Keratinocyte (primary cell): ENCODE measurements around the gene KRTAP5-7. TPM values are rescaled to one million over a fixed set of nuclear protein-coding genes. Genes with fewer than 3 reads are reported as not detected.

Source experiments
- DNase-seq: peaks from one replicate; pipeline ENCODE4 v3.0.0-alpha.2; 2011; ENCODE audit warnings: low read depth, missing footprints, low spot score
- FAIRE-seq: peaks from 2 replicates; lab custom pipeline; 2011; peaks lifted over from hg19 to GRCh38; lab: Jason Lieb, UNC
- H2AFZ ChIP-seq: 2 replicates; pipeline ENCODE4 v1.6.0; 2012; ENCODE audit warnings: low read length, control low read depth, inconsistent platforms; ENCODE audit not compliant: control insufficient read depth
- H3K27ac ChIP-seq: 2 replicates; pipeline ENCODE4 v1.5.1; 2011; ENCODE audit warnings: low read length; ENCODE audit not compliant: control insufficient read depth, insufficient read depth
- H3K27me3 ChIP-seq: 3 replicates; pipeline ENCODE4 v1.6.0; 2011; ENCODE audit warnings: low read length; ENCODE audit not compliant: control insufficient read depth, insufficient read depth; ENCODE audit errors: extremely low read depth
- H3K36me3 ChIP-seq, 2 experiments: 2 replicates in 1 of 2; 3 replicates in 1 of 2; pipeline ENCODE4 v1.5.1; 2011; ENCODE audit warnings: low read length in 2 of 2, mild to moderate bottlenecking in 1 of 2; ENCODE audit not compliant: control insufficient read depth in 2 of 2, insufficient read depth in 2 of 2; ENCODE audit errors: extremely low read depth in 1 of 2
- H3K4me1 ChIP-seq: 3 replicates; pipeline ENCODE4 v1.5.1; 2011; ENCODE audit warnings: low read length; ENCODE audit not compliant: control insufficient read depth, insufficient read depth; ENCODE audit errors: extremely low read depth
- H3K4me2 ChIP-seq: 3 replicates; pipeline ENCODE4 v1.6.0; 2011; ENCODE audit warnings: low read depth, low read length; ENCODE audit not compliant: control insufficient read depth, insufficient read depth; ENCODE audit errors: extremely low read depth
- H3K4me3 ChIP-seq, 3 experiments: fragments of 200-600 bp in 1 of 3; sonication (generic) in 1 of 3; 2 replicates in 2 of 3; 3 replicates in 1 of 3; pipeline ENCODE4 v1.5.1; 2011 to 2016; ENCODE audit warnings: low read length in 3 of 3, mild to moderate bottlenecking in 3 of 3, control low read depth in 2 of 3, inconsistent platforms in 1 of 3, low read depth in 1 of 3, mixed read lengths in 1 of 3, mixed run types in 1 of 3, moderate library complexity in 1 of 3; ENCODE audit not compliant: control insufficient read depth in 2 of 3, insufficient read depth in 2 of 3; ENCODE audit errors: extremely low read depth in 1 of 3
- H3K79me2 ChIP-seq: 2 replicates; pipeline ENCODE4 v1.6.0; 2012; ENCODE audit warnings: low read length; ENCODE audit not compliant: control insufficient read depth, insufficient read depth
- H3K9ac ChIP-seq: 3 replicates; pipeline ENCODE4 v1.6.0; 2011; ENCODE audit warnings: low read length; ENCODE audit not compliant: control insufficient read depth, insufficient read depth; ENCODE audit errors: extremely low read depth
- H3K9me1 ChIP-seq: 3 replicates; pipeline ENCODE4 v1.6.0; 2011; ENCODE audit warnings: low read length; ENCODE audit not compliant: control insufficient read depth, insufficient read depth; ENCODE audit errors: extremely low read depth
- H3K9me3 ChIP-seq: 2 replicates; pipeline ENCODE4 v1.5.1; 2012; ENCODE audit warnings: low read depth, low read length; ENCODE audit not compliant: control insufficient read depth
- H4K20me1 ChIP-seq: 3 replicates; pipeline ENCODE4 v1.6.0; 2011; ENCODE audit warnings: low read length; ENCODE audit not compliant: control insufficient read depth, insufficient read depth; ENCODE audit errors: extremely low read depth
- CTCF ChIP-seq, 3 experiments: IDR thresholded peaks in 1 of 3; conservative IDR thresholded peaks in 1 of 3; optimal IDR thresholded peaks in 1 of 3; 2 replicates in 2 of 3; 3 replicates in 1 of 3; pipeline versions ENCODE3 to v1.5.1; 2011; ENCODE audit warnings: low read length in 3 of 3, mild to moderate bottlenecking in 3 of 3, moderate library complexity in 2 of 3, control low read depth in 1 of 3, inconsistent platforms in 1 of 3; ENCODE audit not compliant: insufficient read depth in 2 of 3; ENCODE audit errors: extremely low read depth in 1 of 3
- EZH2 ChIP-seq: IDR thresholded peaks from one replicate; pipeline ENCODE4 v1.6.1; 2012; ENCODE audit warnings: inconsistent platforms, mild to moderate bottlenecking, low read length, moderate library complexity
- dilution Hi-C: fragments of 300-500 bp; cut with MboI; formaldehyde crosslinking; loops from one replicate; pipeline ENCODE4 v1.7.0; 2020; ENCODE audit warnings: low sequenced_read_pairs; ENCODE audit not compliant: extremely low pct_ligation_motif_present
- polyA plus RNA-seq, 5 experiments: library from polyadenylated mRNA; depleted of rRNA in 3 of 5; stranded (reverse) in 3 of 5; stranded (forward) in 1 of 5; unstranded in 1 of 5; fragments of >200 nt; gene quantifications; 1 replicate in 1 of 5; 2 replicates in 3 of 5; 3 replicates in 1 of 5; pipeline versions ENCODE4 v1.2.1 to v1.2.3, GENCODE V29; 2011 to 2012; ENCODE audit warnings: missing spikeins in 2 of 5, low read depth in 1 of 5, low replicate concordance in 1 of 5

KRTAP5-7 gene
- polyA plus RNA-seq, 1 donor (not counting 4 experiments of a cell fraction or from before 2014, with no cell fraction given) = not detected

- H3K9me1 ChIP-seq = no peaks in the 10 kb centered on the region
- H3K4me3 ChIP-seq = no peak overlapping the region
- H3K4me1 ChIP-seq = no peaks in the 10 kb centered on the region
- TF ChIP-seq CTCF (optimal IDR thresholded peaks at IDR 0.05 in 1 of 3, IDR thresholded peaks at IDR 0.05 in 1 of 3, conservative IDR thresholded peaks at IDR 0.05 in 1 of 3; ENCODE audit: extremely low read depth in 1 of 3, insufficient read depth in 2 of 3, low read length in 3 of 3) (no peak), EZH2 (no peak)
- H4K20me1 ChIP-seq = no peaks in the 10 kb centered on the region
- no peak overlapping the region for H3K9ac ChIP-seq
- no peak overlapping the region for H2AFZ ChIP-seq
- FAIRE-seq (no peak), DNase-seq (no peak)
- H3K36me3 ChIP-seq = peaks cover 33 to 37% of the 10 kb centered on the region in 2 experiments
- no peaks in the 10 kb centered on the region for H3K79me2 ChIP-seq
- no peaks in the 10 kb centered on the region for H3K27me3 ChIP-seq
- no peaks in the 10 kb centered on the region for H3K9me3 ChIP-seq
- dilution Hi-C loops = no loop called here
- no peak overlapping the region for H3K27ac ChIP-seq
- H3K4me2 ChIP-seq = no peak overlapping the region
These were observed 30.6 kb upstream of the KRTAP5-7 start for GRCh38 chr11:71496421-71496820.

GRCh38 chr11:71498091-71498490 lies 29.0 kb upstream of the KRTAP5-7 start:
- dilution Hi-C loops = no loop called here
- Histone ChIP-seq H3K36me3 (peaks cover 27 to 36% of the 10 kb centered on the region in 2 experiments), H3K9ac (no peak overlapping the region), H2AFZ (no peak overlapping the region), H3K27me3 (no peaks in the 10 kb centered on the region), H3K4me1 (no peaks in the 10 kb centered on the region), H3K4me2 (no peak overlapping the region), H3K4me3 (no peak overlapping the region), H3K27ac (no peak overlapping the region), H3K9me1 (no peaks in the 10 kb centered on the region), H3K79me2 (no peaks in the 10 kb centered on the region), H3K9me3 (no peaks in the 10 kb centered on the region), H4K20me1 (no peaks in the 10 kb centered on the region)
- TF ChIP-seq CTCF (optimal IDR thresholded peaks at IDR 0.05 in 1 of 3, IDR thresholded peaks at IDR 0.05 in 1 of 3, conservative IDR thresholded peaks at IDR 0.05 in 1 of 3; ENCODE audit: extremely low read depth in 1 of 3, insufficient read depth in 2 of 3, low read length in 3 of 3) (no peak), EZH2 (no peak)
- DNase-seq (no peak), FAIRE-seq (no peak)
